ENCODE results near the gene IL17D. TPM values are rescaled to one million over a fixed set of nuclear protein-coding genes. Genes with fewer than 3 reads are reported as not detected.

The IL17D gene
- total and polyA plus RNA-seq, 2 experiments from 2014 or later = 3.7 to 11.0 TPM

DNA sequence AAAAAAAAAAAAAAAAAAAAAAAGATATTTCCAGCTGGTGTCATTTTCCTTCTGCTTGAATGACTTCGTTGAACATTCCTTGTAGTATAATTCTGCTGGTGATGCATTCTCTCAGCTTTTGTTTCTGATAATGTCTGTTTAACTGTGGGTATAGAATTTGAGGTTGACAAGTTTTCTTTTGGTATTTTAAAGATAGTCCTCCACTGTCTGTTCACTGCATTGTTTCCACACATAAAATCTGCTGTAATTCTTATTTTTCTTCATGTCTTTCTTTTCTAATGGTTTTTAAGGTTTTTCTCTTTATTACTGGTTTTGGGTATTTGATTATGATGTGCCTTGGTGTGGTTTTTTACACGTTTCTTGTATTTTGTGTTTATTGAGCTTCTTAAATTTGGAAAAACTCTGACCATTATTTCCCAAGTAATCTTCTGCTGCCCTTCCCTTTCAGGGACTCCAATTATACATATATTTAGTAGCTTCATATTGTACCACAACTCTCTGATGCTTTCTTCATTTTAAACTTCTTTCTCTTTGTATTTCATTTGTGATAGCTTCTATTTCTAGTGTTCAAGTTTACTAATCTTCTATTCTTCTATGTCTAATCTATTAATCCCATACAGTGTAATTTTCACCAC, 63.9 kb downstream of the IL17D start:
- no peak overlapping the region for H3K4me3 ChIP-seq
- no peaks in the 10 kb centered on the region for H3K9me2 ChIP-seq (replicated peaks; ENCODE audit: insufficient read depth)
- H3K4me1 ChIP-seq (ENCODE audit: insufficient read depth) = no peaks in the 10 kb centered on the region
- no peak overlapping the region for H3K27ac ChIP-seq
- H3K9me3 ChIP-seq (ENCODE audit: low read depth) = peaks cover 18% of the 10 kb centered on the region
- no peaks in the 10 kb centered on the region for H3K27me3 ChIP-seq
- H4K20me1 ChIP-seq (ENCODE audit: insufficient read depth, poor library complexity, severe bottlenecking) = no peaks in the 10 kb centered on the region
- TF ChIP-seq, protein P1, sequence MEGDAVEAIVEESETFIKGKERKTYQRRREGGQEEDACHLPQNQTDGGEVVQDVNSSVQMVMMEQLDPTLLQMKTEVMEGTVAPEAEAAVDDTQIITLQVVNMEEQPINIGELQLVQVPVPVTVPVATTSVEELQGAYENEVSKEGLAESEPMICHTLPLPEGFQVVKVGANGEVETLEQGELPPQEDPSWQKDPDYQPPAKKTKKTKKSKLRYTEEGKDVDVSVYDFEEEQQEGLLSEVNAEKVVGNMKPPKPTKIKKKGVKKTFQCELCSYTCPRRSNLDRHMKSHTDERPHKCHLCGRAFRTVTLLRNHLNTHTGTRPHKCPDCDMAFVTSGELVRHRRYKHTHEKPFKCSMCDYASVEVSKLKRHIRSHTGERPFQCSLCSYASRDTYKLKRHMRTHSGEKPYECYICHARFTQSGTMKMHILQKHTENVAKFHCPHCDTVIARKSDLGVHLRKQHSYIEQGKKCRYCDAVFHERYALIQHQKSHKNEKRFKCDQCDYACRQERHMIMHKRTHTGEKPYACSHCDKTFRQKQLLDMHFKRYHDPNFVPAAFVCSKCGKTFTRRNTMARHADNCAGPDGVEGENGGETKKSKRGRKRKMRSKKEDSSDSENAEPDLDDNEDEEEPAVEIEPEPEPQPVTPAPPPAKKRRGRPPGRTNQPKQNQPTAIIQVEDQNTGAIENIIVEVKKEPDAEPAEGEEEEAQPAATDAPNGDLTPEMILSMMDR (IDR thresholded peaks at IDR 0.05; ENCODE audit: poor library complexity) = no peak
- no peak for TF ChIP-seq EZH2phosphoT487 (IDR thresholded peaks at IDR 0.05; ENCODE audit: low read depth, severe bottlenecking, unreplicated experiment)
- TF ChIP-seq EZH2 (IDR thresholded peaks at IDR 0.05; ENCODE audit: borderline replicate concordance) = no peak
- no peak overlapping the region for H3K4me2 ChIP-seq
- no peak for DNase-seq (ENCODE audit: low spot score)
- no peak overlapping the region for H2AFZ ChIP-seq
- no peaks in the 10 kb centered on the region for H3K36me3 ChIP-seq (replicated peaks; ENCODE audit: insufficient read depth, low read depth)
- peaks cover 10% of the 10 kb centered on the region for H3K79me2 ChIP-seq
- WGBS (ENCODE audit: low lambda C conversion rate, missing lambda C conversion rate) = 100% methylated on average over 2 of the region's 2 CpGs

DNA sequence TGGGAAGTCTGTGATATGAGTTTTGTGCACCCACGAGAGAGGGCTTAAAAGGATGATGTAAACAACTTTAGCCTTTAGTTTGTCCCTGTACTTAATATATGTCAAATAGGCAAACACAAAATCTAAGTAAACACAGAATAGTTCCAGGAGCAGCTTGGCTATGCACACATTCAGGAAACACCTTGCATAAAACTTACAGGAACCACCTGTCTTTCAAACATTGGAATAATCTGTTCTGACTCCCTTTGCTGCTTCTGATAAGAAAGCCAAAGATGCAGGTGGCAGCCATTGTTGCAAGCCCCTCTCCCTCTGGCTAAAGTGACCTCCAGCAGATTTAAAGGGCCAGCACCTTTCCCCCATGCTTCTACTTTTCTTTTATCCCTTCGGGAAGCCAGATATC, 65.6 kb downstream of the IL17D start:
- no peaks in the 10 kb centered on the region for H3K4me1 ChIP-seq (ENCODE audit: insufficient read depth)
- WGBS (ENCODE audit: low lambda C conversion rate, missing lambda C conversion rate) = 38% methylated on average over 2 of the region's 2 CpGs
- no peak overlapping the region for H3K4me2 ChIP-seq
- no peak overlapping the region for H2AFZ ChIP-seq
- H3K27ac ChIP-seq = no peak overlapping the region
- H3K9me2 ChIP-seq (replicated peaks; ENCODE audit: insufficient read depth) = no peaks in the 10 kb centered on the region
- H3K79me2 ChIP-seq = peaks cover 16% of the 10 kb centered on the region
- H3K27me3 ChIP-seq = no peaks in the 10 kb centered on the region
- DNase-seq (ENCODE audit: low spot score) = no peak
- H4K20me1 ChIP-seq (ENCODE audit: insufficient read depth, poor library complexity, severe bottlenecking) = no peaks in the 10 kb centered on the region
- peaks cover 18% of the 10 kb centered on the region for H3K9me3 ChIP-seq (ENCODE audit: low read depth)
- TF ChIP-seq EZH2phosphoT487 (IDR thresholded peaks at IDR 0.05; ENCODE audit: low read depth, severe bottlenecking, unreplicated experiment) (no peak), EZH2 (IDR thresholded peaks at IDR 0.05; ENCODE audit: borderline replicate concordance) (no peak)
- TF ChIP-seq, protein P1 (IDR thresholded peaks at IDR 0.05; ENCODE audit: poor library complexity) = no peak
- no peaks in the 10 kb centered on the region for H3K36me3 ChIP-seq (replicated peaks; ENCODE audit: insufficient read depth, low read depth)
- no peak overlapping the region for H3K4me3 ChIP-seq

DNA sequence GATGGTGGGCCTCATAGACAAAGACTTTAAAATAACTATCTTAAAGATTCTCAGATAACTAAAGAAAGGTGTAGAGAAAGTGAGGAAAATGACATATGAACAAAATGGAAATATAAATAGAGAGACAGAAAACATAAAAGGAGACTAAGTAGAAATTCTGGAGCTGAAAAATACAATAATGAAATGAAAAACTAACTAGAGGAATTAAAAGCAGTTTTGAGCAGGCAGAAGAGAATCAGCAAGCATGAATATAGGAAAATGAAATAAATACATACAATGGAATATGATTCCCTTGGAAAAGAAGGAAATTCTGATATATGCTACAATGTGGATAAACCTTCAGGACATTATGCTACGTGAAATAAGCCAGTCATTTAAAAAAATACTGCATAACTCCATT, 66.3 kb downstream of the IL17D start:
- H3K27ac ChIP-seq = no peak overlapping the region
- no peaks in the 10 kb centered on the region for H3K9me2 ChIP-seq (replicated peaks; ENCODE audit: insufficient read depth)
- no peaks in the 10 kb centered on the region for H3K27me3 ChIP-seq
- TF ChIP-seq EZH2phosphoT487 (IDR thresholded peaks at IDR 0.05; ENCODE audit: low read depth, severe bottlenecking, unreplicated experiment) = no peak
- TF ChIP-seq, protein P1 (IDR thresholded peaks at IDR 0.05; ENCODE audit: poor library complexity) = no peak
- no peak for TF ChIP-seq EZH2 (IDR thresholded peaks at IDR 0.05; ENCODE audit: borderline replicate concordance)
- no peaks in the 10 kb centered on the region for H4K20me1 ChIP-seq (ENCODE audit: insufficient read depth, poor library complexity, severe bottlenecking)
- no peak overlapping the region for H2AFZ ChIP-seq
- no peaks in the 10 kb centered on the region for H3K4me1 ChIP-seq (ENCODE audit: insufficient read depth)
- H3K4me2 ChIP-seq = no peak overlapping the region
- peaks cover 16% of the 10 kb centered on the region for H3K79me2 ChIP-seq
- no peak for DNase-seq (ENCODE audit: low spot score)
- H3K4me3 ChIP-seq = no peak overlapping the region
- no peaks in the 10 kb centered on the region for H3K36me3 ChIP-seq (replicated peaks; ENCODE audit: insufficient read depth, low read depth)
- 95% methylated on average over 1 of the region's 1 CpG for WGBS (ENCODE audit: low lambda C conversion rate, missing lambda C conversion rate)
- peaks cover 18% of the 10 kb centered on the region for H3K9me3 ChIP-seq (ENCODE audit: low read depth)

Other genes starting within 250 kb of the IL17D start
- gene CRYL1, start 177.8 kb upstream of the IL17D start, total RNA-seq = 64.4 and 66.2 TPM in 2 replicates
- gene CRYL1, start 177.8 kb upstream of the IL17D start, polyA plus RNA-seq = 52.6 and 65.5 TPM in 2 replicates
- 16.9 and 19.2 TPM in 2 replicates for gene IFT88, start 136.5 kb upstream of the IL17D start, total RNA-seq
- 9.2 and 16.5 TPM in 2 replicates for gene IFT88, start 136.5 kb upstream of the IL17D start, polyA plus RNA-seq
- gene EEF1AKMT1, start 70.3 kb downstream of the IL17D start, total RNA-seq = 9.2 TPM in 2 replicates
- 13.6 and 21.1 TPM in 2 replicates for gene EEF1AKMT1, start 70.3 kb downstream of the IL17D start, polyA plus RNA-seq
- gene XPO4, start 199.0 kb downstream of the IL17D start, total RNA-seq = 15.7 and 20.7 TPM in 2 replicates
- gene XPO4, start 199.0 kb downstream of the IL17D start, polyA plus RNA-seq = 3.4 and 5.4 TPM in 2 replicates

All from hepatocyte (in vitro differentiated cells).